Measurements from ENCODE around the gene ARHGAP5.

The ARHGAP5 gene

GRCh38 chr14:32190673-32191072, 113.6 kb downstream of the ARHGAP5 start:
- TF ChIP-seq EZH2phosphoT487 (IDR thresholded peaks at IDR 0.05; ENCODE audit: low read length) (no peak), CTCF (IDR thresholded peaks at IDR 0.05; ENCODE audit: low read length) (no peak), EZH2 (optimal IDR thresholded peaks at IDR 0.05; ENCODE audit: low read depth, low read length) (no peak)
- Histone ChIP-seq H3K27me3 (replicated peaks; ENCODE audit: insufficient read depth, low read length) (no peaks in the 10 kb centered on the region), H3K4me1 (ENCODE audit: low read length) (peaks cover 9% of the 10 kb centered on the region), H3K9ac (ENCODE audit: low read length) (no peak overlapping the region), H3K9me2 (replicated peaks; ENCODE audit: insufficient read depth, low read length) (no peaks in the 10 kb centered on the region), H3F3A (ENCODE audit: insufficient read depth, low read length) (peaks cover 3% of the 10 kb centered on the region; the same call in 1 of the 2 replicates), H4K20me1 (ENCODE audit: insufficient read depth, low read length) (no peaks in the 10 kb centered on the region), H3K79me2 (ENCODE audit: low read length) (no peaks in the 10 kb centered on the region), H3K4me3 (ENCODE audit: low read length) (no peak overlapping the region), H3K36me3 (replicated peaks; ENCODE audit: insufficient read depth, low read length) (no peaks in the 10 kb centered on the region), H3K9me3 (replicated peaks; ENCODE audit: insufficient read depth, low read length) (no peaks in the 10 kb centered on the region), H2AFZ (ENCODE audit: low read length) (no peak overlapping the region), H3K4me2 (ENCODE audit: low read depth, low read length) (no peak overlapping the region), H3K27ac (ENCODE audit: low read length) (no peak overlapping the region)
- no peak for DNase-seq

GRCh38 chr14:32192712-32193373, 115.7 kb downstream of the ARHGAP5 start:
- no peak for TF ChIP-seq CTCF (IDR thresholded peaks at IDR 0.05; ENCODE audit: low read length)
- no peak for TF ChIP-seq EZH2phosphoT487 (IDR thresholded peaks at IDR 0.05; ENCODE audit: low read length)
- no peak for TF ChIP-seq EZH2 (optimal IDR thresholded peaks at IDR 0.05; ENCODE audit: low read depth, low read length)
- Histone ChIP-seq H3K4me3 (ENCODE audit: low read length) (no peak overlapping the region), H3K9me2 (replicated peaks; ENCODE audit: insufficient read depth, low read length) (no peaks in the 10 kb centered on the region), H3K9me3 (replicated peaks; ENCODE audit: insufficient read depth, low read length) (no peaks in the 10 kb centered on the region), H3K4me2 (ENCODE audit: low read depth, low read length) (no peak overlapping the region), H3K36me3 (replicated peaks; ENCODE audit: insufficient read depth, low read length) (no peaks in the 10 kb centered on the region), H3K4me1 (ENCODE audit: low read length) (peaks cover 8% of the 10 kb centered on the region; the same call in 1 of the 2 replicates), H2AFZ (ENCODE audit: low read length) (no peak overlapping the region), H3K27ac (ENCODE audit: low read length) (no peak overlapping the region), H3F3A (ENCODE audit: insufficient read depth, low read length) (no peaks in the 10 kb centered on the region), H3K79me2 (ENCODE audit: low read length) (no peaks in the 10 kb centered on the region), H3K27me3 (replicated peaks; ENCODE audit: insufficient read depth, low read length) (no peaks in the 10 kb centered on the region), H3K9ac (ENCODE audit: low read length) (no peak overlapping the region), H4K20me1 (ENCODE audit: insufficient read depth, low read length) (no peaks in the 10 kb centered on the region)
- DNase-seq: no peak

DNA sequence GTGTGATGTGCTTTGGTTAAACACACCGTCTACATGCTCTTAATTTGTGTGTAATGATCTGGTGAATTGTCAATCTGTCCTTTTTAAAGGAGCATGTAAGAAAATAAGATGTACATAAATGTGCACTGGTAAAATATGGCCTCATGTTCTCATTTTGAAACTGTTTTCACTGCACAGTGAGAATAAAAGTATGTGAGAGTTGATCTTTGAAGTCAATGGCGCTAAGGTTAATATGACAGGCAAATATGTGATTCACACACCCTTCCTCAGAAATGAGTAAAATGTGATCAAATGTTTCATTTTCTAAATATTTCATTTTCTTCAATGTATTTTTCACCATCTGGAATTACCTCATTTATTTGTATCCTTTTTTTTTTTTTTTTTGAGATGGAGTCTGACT, 116.4 kb downstream of the ARHGAP5 start:
- DNase-seq: no peak
- Histone ChIP-seq H3K4me1 (ENCODE audit: low read length) (peaks cover 13% of the 10 kb centered on the region; the same call in 1 of the 2 replicates), H3F3A (ENCODE audit: insufficient read depth, low read length) (0 out of 2 replicates have a peak, but pooled peaks cover 4% of the 10 kb centered on the region), H3K27ac (ENCODE audit: low read length) (no peak overlapping the region), H3K9me3 (replicated peaks; ENCODE audit: insufficient read depth, low read length) (no peaks in the 10 kb centered on the region), H3K9ac (ENCODE audit: low read length) (no peak overlapping the region), H3K36me3 (replicated peaks; ENCODE audit: insufficient read depth, low read length) (no peaks in the 10 kb centered on the region), H3K4me2 (ENCODE audit: low read depth, low read length) (no peak overlapping the region), H3K79me2 (ENCODE audit: low read length) (no peaks in the 10 kb centered on the region), H3K27me3 (replicated peaks; ENCODE audit: insufficient read depth, low read length) (no peaks in the 10 kb centered on the region), H2AFZ (ENCODE audit: low read length) (no peak overlapping the region), H4K20me1 (ENCODE audit: insufficient read depth, low read length) (no peaks in the 10 kb centered on the region), H3K9me2 (replicated peaks; ENCODE audit: insufficient read depth, low read length) (no peaks in the 10 kb centered on the region), H3K4me3 (ENCODE audit: low read length) (no peak overlapping the region)
- no peak for TF ChIP-seq CTCF (IDR thresholded peaks at IDR 0.05; ENCODE audit: low read length)
- no peak for TF ChIP-seq EZH2 (optimal IDR thresholded peaks at IDR 0.05; ENCODE audit: low read depth, low read length)
- TF ChIP-seq EZH2phosphoT487 (IDR thresholded peaks at IDR 0.05; ENCODE audit: low read length): no peak
